SK-N-MC (cell line): ENCODE results near the gene FIBP.

ENCODE experiments used
- EZH2 ChIP-seq: fragments of 200-600 bp; sonication (generic); IDR thresholded peaks from one replicate; pipeline ENCODE4 v1.6.1; 2017; ENCODE audit warnings: antibody characterized with exemption
- FOXP2 ChIP-seq: optimal IDR thresholded peaks from 2 replicates; pipeline ENCODE3; 2011; ENCODE audit warnings: mild to moderate bottlenecking, moderate library complexity; ENCODE audit not compliant: insufficient read depth; ENCODE audit errors: extremely low read length, control extremely low read depth
- POLR2AphosphoS5 ChIP-seq: IDR thresholded peaks from 2 replicates; pipeline ENCODE4 v1.6.1; 2012; ENCODE audit warnings: mild to moderate bottlenecking, low read depth, low read length, borderline replicate concordance

DNA sequence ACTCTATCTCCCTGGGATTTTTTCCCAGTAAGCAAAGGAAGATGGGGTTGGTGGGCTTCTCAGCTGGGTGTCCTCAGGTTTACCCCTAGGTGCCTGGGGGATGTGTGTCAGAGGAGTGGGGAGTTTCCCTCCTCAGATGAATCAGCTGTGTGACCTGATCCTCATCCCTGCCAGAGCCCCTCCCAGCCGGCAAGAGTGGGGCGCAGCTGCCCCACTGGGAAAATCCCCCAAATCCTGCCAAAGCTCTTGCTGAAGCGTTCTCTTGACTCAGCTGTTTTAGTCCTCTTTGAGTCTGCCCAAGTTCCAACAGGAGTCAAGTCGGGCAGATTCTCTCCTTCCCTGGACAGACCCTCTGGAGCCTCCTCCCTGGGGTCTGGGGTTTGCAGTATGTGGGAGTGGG lies 24.6 kb upstream of the FIBP start:
- no peak for TF ChIP-seq POLR2AphosphoS5
- TF ChIP-seq EZH2, result no peak
- TF ChIP-seq FOXP2, result no peak
